Ishikawa (cell line): Measurements from ENCODE around the gene RAMP2.

Experiments
- CEBPB ChIP-seq: IDR thresholded peaks from 2 replicates; pipeline ENCODE4 v1.6.1; 2012
- CREB1 ChIP-seq: IDR thresholded peaks from 2 replicates; pipeline ENCODE4 v1.6.1; 2012; ENCODE audit warnings: low read depth
- EP300 ChIP-seq: IDR thresholded peaks from 2 replicates; pipeline ENCODE4 v1.6.1; 2012; ENCODE audit warnings: borderline replicate concordance
- FOXM1 ChIP-seq: IDR thresholded peaks from 2 replicates; pipeline ENCODE4 v1.6.1; 2012; ENCODE audit warnings: low read depth, borderline replicate concordance
- NFIC ChIP-seq: IDR thresholded peaks from 2 replicates; pipeline ENCODE4 v1.6.1; 2012
- RAD21 ChIP-seq: IDR thresholded peaks from 2 replicates; pipeline ENCODE4 v1.6.1; 2012; ENCODE audit warnings: low read depth
- TAF1 ChIP-seq: IDR thresholded peaks from 2 replicates; pipeline ENCODE4 v1.6.1; 2012; ENCODE audit warnings: low read depth, mild to moderate bottlenecking
- TCF12 ChIP-seq: IDR thresholded peaks from 2 replicates; pipeline ENCODE4 v1.6.1; 2012; ENCODE audit warnings: low read depth
- TEAD4 ChIP-seq: IDR thresholded peaks from 2 replicates; pipeline ENCODE4 v1.6.1; 2012
- YY1 ChIP-seq: IDR thresholded peaks from 2 replicates; pipeline ENCODE4 v1.6.1; 2012; ENCODE audit warnings: low read depth
- ZBTB7A ChIP-seq: IDR thresholded peaks from 2 replicates; pipeline ENCODE4 v1.6.1; 2012; ENCODE audit warnings: low read depth
- TF ChIP-seq, protein P1 (sequence below): IDR thresholded peaks from 2 replicates; pipeline ENCODE4 v1.6.1; 2012; ENCODE audit warnings: low read depth, mild to moderate bottlenecking
- TF ChIP-seq, protein P2 (sequence below): IDR thresholded peaks from 2 replicates; pipeline ENCODE4 v1.6.1; 2012
- TF ChIP-seq, protein P3 (sequence below): IDR thresholded peaks from 2 replicates; pipeline ENCODE4 v1.6.1; 2012

The RAMP2 gene

DNA sequence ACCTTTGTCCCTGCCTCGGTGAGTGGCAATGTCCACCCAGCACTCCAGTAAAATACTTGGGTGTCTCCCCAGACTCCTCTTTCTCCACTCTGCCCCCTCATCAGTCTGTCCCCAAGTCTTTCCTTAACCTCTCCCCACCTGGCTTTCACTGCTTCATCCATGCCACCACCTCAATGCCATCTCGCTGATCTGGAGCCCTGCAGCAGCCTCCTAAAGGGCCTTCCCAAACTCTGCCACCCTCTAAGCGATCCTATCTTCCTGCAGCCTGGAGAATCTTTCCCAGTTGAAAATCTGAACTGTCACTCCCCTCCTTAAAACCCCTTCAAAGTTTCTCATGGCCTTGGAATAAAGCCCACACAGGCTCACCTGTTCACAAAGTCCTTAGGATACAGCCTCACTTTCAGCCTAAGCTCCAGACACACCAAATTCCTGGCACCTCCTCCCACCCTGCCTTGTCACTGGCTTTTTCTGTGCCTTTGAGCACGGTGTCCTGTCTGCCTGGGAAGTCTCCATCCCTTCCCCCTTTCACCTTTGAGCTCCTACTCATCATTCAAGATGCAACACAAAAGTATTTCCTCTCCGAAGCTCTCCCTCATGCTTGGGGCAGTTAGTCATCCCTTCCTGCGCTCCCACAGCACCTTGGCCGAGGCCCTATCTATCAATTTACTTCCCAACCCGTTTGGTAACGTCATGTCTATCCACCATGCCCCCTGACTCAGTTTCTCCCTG lies 22.2 kb downstream of the RAMP2 start:
- TF ChIP-seq, protein P1, sequence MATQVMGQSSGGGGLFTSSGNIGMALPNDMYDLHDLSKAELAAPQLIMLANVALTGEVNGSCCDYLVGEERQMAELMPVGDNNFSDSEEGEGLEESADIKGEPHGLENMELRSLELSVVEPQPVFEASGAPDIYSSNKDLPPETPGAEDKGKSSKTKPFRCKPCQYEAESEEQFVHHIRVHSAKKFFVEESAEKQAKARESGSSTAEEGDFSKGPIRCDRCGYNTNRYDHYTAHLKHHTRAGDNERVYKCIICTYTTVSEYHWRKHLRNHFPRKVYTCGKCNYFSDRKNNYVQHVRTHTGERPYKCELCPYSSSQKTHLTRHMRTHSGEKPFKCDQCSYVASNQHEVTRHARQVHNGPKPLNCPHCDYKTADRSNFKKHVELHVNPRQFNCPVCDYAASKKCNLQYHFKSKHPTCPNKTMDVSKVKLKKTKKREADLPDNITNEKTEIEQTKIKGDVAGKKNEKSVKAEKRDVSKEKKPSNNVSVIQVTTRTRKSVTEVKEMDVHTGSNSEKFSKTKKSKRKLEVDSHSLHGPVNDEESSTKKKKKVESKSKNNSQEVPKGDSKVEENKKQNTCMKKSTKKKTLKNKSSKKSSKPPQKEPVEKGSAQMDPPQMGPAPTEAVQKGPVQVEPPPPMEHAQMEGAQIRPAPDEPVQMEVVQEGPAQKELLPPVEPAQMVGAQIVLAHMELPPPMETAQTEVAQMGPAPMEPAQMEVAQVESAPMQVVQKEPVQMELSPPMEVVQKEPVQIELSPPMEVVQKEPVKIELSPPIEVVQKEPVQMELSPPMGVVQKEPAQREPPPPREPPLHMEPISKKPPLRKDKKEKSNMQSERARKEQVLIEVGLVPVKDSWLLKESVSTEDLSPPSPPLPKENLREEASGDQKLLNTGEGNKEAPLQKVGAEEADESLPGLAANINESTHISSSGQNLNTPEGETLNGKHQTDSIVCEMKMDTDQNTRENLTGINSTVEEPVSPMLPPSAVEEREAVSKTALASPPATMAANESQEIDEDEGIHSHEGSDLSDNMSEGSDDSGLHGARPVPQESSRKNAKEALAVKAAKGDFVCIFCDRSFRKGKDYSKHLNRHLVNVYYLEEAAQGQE, result no peak
- TF ChIP-seq, protein P2, sequence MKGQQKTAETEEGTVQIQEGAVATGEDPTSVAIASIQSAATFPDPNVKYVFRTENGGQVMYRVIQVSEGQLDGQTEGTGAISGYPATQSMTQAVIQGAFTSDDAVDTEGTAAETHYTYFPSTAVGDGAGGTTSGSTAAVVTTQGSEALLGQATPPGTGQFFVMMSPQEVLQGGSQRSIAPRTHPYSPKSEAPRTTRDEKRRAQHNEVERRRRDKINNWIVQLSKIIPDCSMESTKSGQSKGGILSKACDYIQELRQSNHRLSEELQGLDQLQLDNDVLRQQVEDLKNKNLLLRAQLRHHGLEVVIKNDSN, result no peak
- TF ChIP-seq CEBPB (no peak), EP300 (no peak), TCF12 (no peak), RAD21 (no peak), TAF1 (no peak), FOXM1 (no peak), TEAD4 (no peak), YY1 (no peak)
- TF ChIP-seq, protein P3, sequence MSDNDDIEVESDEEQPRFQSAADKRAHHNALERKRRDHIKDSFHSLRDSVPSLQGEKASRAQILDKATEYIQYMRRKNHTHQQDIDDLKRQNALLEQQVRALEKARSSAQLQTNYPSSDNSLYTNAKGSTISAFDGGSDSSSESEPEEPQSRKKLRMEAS, result no peak

DNA sequence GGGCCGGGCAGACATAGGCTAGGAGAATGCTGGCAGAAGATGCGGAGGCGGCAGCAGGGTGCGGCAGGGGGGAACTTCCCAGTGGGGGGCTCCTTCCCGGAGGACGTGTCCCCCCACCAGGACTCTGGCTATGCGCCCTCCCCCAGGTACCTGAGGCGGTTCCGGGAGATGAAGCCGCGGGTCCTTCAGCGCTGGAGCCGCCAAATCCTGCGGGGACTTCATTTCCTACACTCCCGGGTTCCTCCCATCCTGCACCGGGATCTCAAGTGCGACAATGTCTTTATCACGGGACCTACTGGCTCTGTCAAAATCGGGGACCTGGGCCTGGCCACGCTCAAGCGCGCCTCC lies 22.7 kb downstream of the RAMP2 start:
- TF ChIP-seq RAD21, result no peak
- TF ChIP-seq CREB1, result no peak
- TF ChIP-seq, protein P2, result no peak
- no peak for TF ChIP-seq CEBPB
- TF ChIP-seq, protein P3, result no peak
- no peak for TF ChIP-seq TCF12
- TF ChIP-seq NFIC, result no peak
- TF ChIP-seq EP300, result no peak

DNA sequence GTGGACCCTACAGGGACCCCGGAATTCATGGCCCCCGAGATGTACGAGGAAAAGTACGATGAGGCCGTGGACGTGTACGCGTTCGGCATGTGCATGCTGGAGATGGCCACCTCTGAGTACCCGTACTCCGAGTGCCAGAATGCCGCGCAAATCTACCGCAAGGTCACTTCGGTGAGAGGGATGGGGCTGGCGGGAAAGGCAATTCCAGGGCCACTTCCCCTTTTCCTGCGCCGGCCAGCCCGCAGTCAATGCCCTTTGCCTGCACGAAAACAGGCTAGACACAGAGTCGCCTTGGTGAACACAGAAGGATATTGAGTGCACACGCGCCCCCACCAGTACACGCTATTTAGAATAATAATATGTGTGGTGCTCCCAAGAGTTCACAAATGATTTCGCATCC lies 23.4 kb downstream of the RAMP2 start:
- no peak for TF ChIP-seq TCF12
- TF ChIP-seq, protein P1, result no peak
- no peak for TF ChIP-seq EP300
- no peak for TF ChIP-seq CEBPB
- TF ChIP-seq, protein P2, result no peak
- no peak for TF ChIP-seq ZBTB7A
- no peak for TF ChIP-seq RAD21
- no peak for TF ChIP-seq YY1

GRCh38 chr17:42784811-42785592 lies 24.0 kb downstream of the RAMP2 start:
- TF ChIP-seq YY1 (no peak), RAD21 (no peak), CREB1 (no peak), EP300 (no peak)

DNA sequence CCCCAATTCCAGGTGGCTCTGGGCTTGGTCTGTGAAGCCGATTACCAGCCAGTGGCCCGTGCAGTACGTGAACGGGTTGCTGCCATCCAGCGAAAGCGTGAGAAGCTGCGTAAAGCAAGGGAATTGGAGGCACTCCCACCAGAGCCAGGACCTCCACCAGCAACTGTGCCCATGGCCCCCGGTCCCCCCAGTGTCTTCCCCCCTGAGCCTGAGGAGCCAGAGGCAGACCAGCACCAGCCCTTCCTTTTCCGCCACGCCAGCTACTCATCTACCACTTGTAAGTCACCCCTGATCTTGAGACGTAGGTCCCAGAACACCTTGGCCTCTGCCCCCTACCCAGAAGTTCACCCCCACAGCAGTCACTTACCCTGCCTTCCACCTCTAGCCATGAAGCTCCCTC lies 26.2 kb downstream of the RAMP2 start:
- TF ChIP-seq, protein P1, result no peak
- no peak for TF ChIP-seq YY1
- TF ChIP-seq, protein P2, result no peak
- no peak for TF ChIP-seq TAF1
- TF ChIP-seq ZBTB7A, result no peak
- no peak for TF ChIP-seq TCF12
- no peak for TF ChIP-seq TEAD4
